Keratinocyte (primary cell): ENCODE results near the gene GTF3C5.

Experiments
- CTCF ChIP-seq, 3 experiments: IDR thresholded peaks in 1 of 3; conservative IDR thresholded peaks in 1 of 3; optimal IDR thresholded peaks in 1 of 3; 2 replicates in 2 of 3; 3 replicates in 1 of 3; pipeline versions ENCODE3 to v1.5.1; 2011; ENCODE audit warnings: low read length in 3 of 3, mild to moderate bottlenecking in 3 of 3, moderate library complexity in 2 of 3, control low read depth in 1 of 3, inconsistent platforms in 1 of 3; ENCODE audit not compliant: insufficient read depth in 2 of 3; ENCODE audit errors: extremely low read depth in 1 of 3
- EZH2 ChIP-seq: IDR thresholded peaks from one replicate; pipeline ENCODE4 v1.6.1; 2012; ENCODE audit warnings: inconsistent platforms, mild to moderate bottlenecking, low read length, moderate library complexity

DNA sequence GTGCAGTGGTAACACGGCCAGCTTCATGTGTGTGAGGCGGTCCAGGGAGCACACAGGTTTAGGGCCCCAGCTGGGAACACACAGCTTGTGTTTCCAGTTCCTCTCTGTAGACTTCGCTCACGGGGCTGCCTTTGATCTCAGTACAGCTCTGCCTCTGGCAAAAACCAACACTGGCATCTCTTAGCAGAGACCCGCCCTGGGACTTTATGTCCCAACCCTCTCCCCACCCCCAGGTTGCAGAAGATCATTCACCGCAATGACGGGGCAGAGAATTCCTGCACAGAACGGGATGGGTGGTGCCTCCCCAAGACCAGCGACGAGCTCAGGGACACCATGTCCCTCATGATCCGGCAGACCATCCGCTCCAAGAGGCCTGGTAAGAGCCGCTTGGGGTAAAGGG lies 25.7 kb downstream of the GTF3C5 start:
- no peak for TF ChIP-seq CTCF (optimal IDR thresholded peaks at IDR 0.05 in 1 of 3, IDR thresholded peaks at IDR 0.05 in 1 of 3, conservative IDR thresholded peaks at IDR 0.05 in 1 of 3; ENCODE audit: extremely low read depth in 1 of 3, insufficient read depth in 2 of 3, low read length in 3 of 3)
- no peak for TF ChIP-seq EZH2
